Mammary epithelial cell (primary cell): ENCODE results near the gene RPL10.

Experiments
- CTCF ChIP-seq, 2 donors: IDR thresholded peaks in 1 of 2; conservative IDR thresholded peaks in 1 of 2; 2 replicates each; pipeline ENCODE4 v1.5.1; 2011 to 2012; ENCODE audit warnings: inconsistent platforms in 2 of 2, low read length in 2 of 2, mild to moderate bottlenecking in 2 of 2, control low read depth in 1 of 2, low read depth in 1 of 2; ENCODE audit not compliant: insufficient read depth in 1 of 2; ENCODE audit errors: extremely low read depth in 1 of 2
- EZH2 ChIP-seq: IDR thresholded peaks from 2 replicates; pipeline ENCODE4 v1.6.1; 2012; ENCODE audit warnings: low read length, inconsistent platforms, borderline replicate concordance

GRCh38 chrX:154399527-154400368 is 1.6 kb downstream of the RPL10 start:
- TF ChIP-seq CTCF (conservative IDR thresholded peaks at IDR 0.05 in 1 of 2, IDR thresholded peaks at IDR 0.05 in 1 of 2; ENCODE audit: extremely low read depth in 1 of 2, insufficient read depth in 1 of 2, low read depth in 1 of 2, low read length in 2 of 2) (no peak), EZH2 (no peak)
